Panc1 (cell line): Measurements from ENCODE around the gene CYP27C1. TPM values are rescaled to one million over a fixed set of nuclear protein-coding genes. Genes with fewer than 3 reads are reported as not detected.

ENCODE experiments used
- ATAC-seq: fragments of 200-7000 bp; cut with Tn5 transposase; 2 replicates; pipeline ENCODE4 v1.9.1; 2020; ENCODE audit warnings: mild to moderate bottlenecking, moderate library complexity
- BruUV-seq: library from RNA; stranded (reverse); fragments of 400-500 nt; replicated peaks from 2 replicates; lab custom pipeline; 2021; lab: Mats Ljungman, UMichigan
- CTCF ChIA-PET: fragments of 300-600 bp; sonication (Branson Sonifier 250); formaldehyde crosslinking; loops from one replicate; lab custom pipeline; 2022; ENCODE audit warnings: antibody characterized with exemption; lab: Charles Lee
- POLR2A ChIA-PET: fragments of 300-600 bp; sonication (Branson Sonifier 250); formaldehyde crosslinking; loops from one replicate; lab custom pipeline; 2022; ENCODE audit warnings: antibody characterized with exemption; lab: Charles Lee
- DNase-seq: peaks from one replicate; pipeline ENCODE4 v3.0.0-alpha.2; 2010; ENCODE audit warnings: low read depth, low spot score
- H3K27ac ChIP-seq: 2 replicates; pipeline ENCODE4 v1.5.1; 2011; ENCODE audit warnings: mild to moderate bottlenecking, low read length, inconsistent platforms
- H3K27me3 ChIP-seq: fragments of 200-500 bp; sonication (Bioruptor generic); 2 replicates; pipeline ENCODE4 v1.6.0; 2014; ENCODE audit warnings: low read length, inconsistent platforms; ENCODE audit not compliant: control insufficient read depth, insufficient read depth
- H3K36me3 ChIP-seq: fragments of 200-500 bp; sonication (Bioruptor generic); 2 replicates; pipeline ENCODE4 v1.5.1; 2014; ENCODE audit warnings: inconsistent platforms, mild to moderate bottlenecking, low read length, moderate library complexity; ENCODE audit not compliant: control insufficient read depth, insufficient read depth
- H3K4me1 ChIP-seq: 2 replicates; pipeline ENCODE4 v1.5.1; 2011; ENCODE audit warnings: inconsistent platforms, mild to moderate bottlenecking, low read length, moderate library complexity; ENCODE audit not compliant: control insufficient read depth, insufficient read depth
- H3K4me3 ChIP-seq, 2 experiments: 2 replicates each; pipeline ENCODE4 v1.5.1; 2011 to 2012; ENCODE audit warnings: low read depth in 2 of 2, low read length in 2 of 2, mild to moderate bottlenecking in 2 of 2, inconsistent platforms in 1 of 2, moderate library complexity in 1 of 2
- H3K9me3 ChIP-seq: fragments of 200-500 bp; sonication (Bioruptor generic); 2 replicates; pipeline ENCODE4 v1.5.1; 2014; ENCODE audit warnings: low read depth, mild to moderate bottlenecking, inconsistent platforms, low read length, moderate library complexity; ENCODE audit not compliant: control insufficient read depth, insufficient read depth
- POLR2AphosphoS5 ChIP-seq: IDR thresholded peaks from 2 replicates; pipeline ENCODE4 v1.6.1; 2012; ENCODE audit warnings: mild to moderate bottlenecking, low read depth, low read length, moderate library complexity
- REST ChIP-seq, 2 experiments: IDR thresholded peaks; 2 replicates each; pipeline ENCODE4 v1.6.1; 2011 to 2012; ENCODE audit warnings: low read depth in 2 of 2, control low read depth in 1 of 2, low read length in 1 of 2, mild to moderate bottlenecking in 1 of 2, moderate library complexity in 1 of 2; ENCODE audit not compliant: insufficient read depth in 1 of 2
- SIN3A ChIP-seq: IDR thresholded peaks from 2 replicates; pipeline ENCODE4 v1.6.1; 2012; ENCODE audit warnings: low read depth, mild to moderate bottlenecking, low read length, moderate library complexity, borderline replicate concordance; ENCODE audit not compliant: insufficient read depth
- TCF7L2 ChIP-seq: IDR thresholded peaks from 2 replicates; pipeline ENCODE4 v1.6.1; 2011; ENCODE audit warnings: mild to moderate bottlenecking, low read depth, low read length, inconsistent platforms
- in situ Hi-C: cut with HindIII; loops from 2 replicates; pipeline ENCODE4 v1.10.0; 2016; ENCODE audit warnings: low sequenced_read_pairs, low pct_unique_long_range_greater_than_20kb
- intact Hi-C: fragments of 100-400 bp; cut with micrococcal nuclease; formaldehyde crosslinking; loops from one replicate; pipeline ENCODE4 v1.10.0; 2022; ENCODE audit not compliant: unreplicated experiment
- total RNA-seq: library from RNA; stranded (reverse); gene quantifications from one replicate; pipeline ENCODE4 v1.2.1, GENCODE V29; 2021; ENCODE audit not compliant: unreplicated experiment
- TF ChIP-seq, protein P1 (sequence below): fragments of 450-650 bp; IDR thresholded peaks from 2 replicates; pipeline ENCODE4 v1.5.1; 2017; ENCODE audit warnings: mild to moderate bottlenecking

Gene CYP27C1
- total RNA-seq, 1 experiment from 2014 or later = 5.7 TPM

DNA sequence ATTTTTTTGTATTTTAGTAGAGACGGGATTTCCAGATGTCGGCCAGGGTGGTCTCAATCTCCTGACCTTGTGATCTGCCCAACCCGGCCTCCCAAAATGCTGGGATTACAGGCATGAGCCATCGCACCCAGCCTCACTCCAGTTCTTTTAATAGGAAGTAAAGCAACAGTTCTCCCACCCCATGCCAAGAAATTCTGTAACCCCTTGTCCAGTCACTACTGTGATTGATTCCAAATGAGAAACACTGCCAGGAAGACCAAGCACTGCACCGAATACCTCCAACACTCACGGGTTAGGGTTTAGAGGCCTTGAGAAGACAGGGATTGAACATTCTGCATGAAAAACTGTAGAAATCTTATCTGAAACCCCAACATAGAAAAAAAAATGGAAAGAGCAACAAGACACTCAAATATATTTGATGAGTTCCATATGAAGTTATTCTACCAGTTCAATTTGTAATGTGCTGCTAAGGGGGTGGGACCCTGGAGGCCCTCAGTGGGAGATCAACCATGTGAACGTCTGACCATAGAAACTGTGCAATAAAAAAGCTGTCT is 65.0 kb downstream of the CYP27C1 start:
- ATAC-seq = no peak
- no peak overlapping the region for H3K27ac ChIP-seq
- no peak overlapping the region for H3K4me3 ChIP-seq
- BruUV-seq = no TSS peak
- intact Hi-C loops (no loop called here), in situ Hi-C loops (no loop called here)
- no peaks in the 10 kb centered on the region for H3K36me3 ChIP-seq
- no peak for TF ChIP-seq TCF7L2
- no peak for TF ChIP-seq SIN3A
- TF ChIP-seq POLR2AphosphoS5 = no peak
- TF ChIP-seq REST (IDR thresholded peaks at IDR 0.05; ENCODE audit: insufficient read depth in 1 of 2, low read depth in 2 of 2, low read length in 1 of 2) = no peak
- TF ChIP-seq, protein P1, sequence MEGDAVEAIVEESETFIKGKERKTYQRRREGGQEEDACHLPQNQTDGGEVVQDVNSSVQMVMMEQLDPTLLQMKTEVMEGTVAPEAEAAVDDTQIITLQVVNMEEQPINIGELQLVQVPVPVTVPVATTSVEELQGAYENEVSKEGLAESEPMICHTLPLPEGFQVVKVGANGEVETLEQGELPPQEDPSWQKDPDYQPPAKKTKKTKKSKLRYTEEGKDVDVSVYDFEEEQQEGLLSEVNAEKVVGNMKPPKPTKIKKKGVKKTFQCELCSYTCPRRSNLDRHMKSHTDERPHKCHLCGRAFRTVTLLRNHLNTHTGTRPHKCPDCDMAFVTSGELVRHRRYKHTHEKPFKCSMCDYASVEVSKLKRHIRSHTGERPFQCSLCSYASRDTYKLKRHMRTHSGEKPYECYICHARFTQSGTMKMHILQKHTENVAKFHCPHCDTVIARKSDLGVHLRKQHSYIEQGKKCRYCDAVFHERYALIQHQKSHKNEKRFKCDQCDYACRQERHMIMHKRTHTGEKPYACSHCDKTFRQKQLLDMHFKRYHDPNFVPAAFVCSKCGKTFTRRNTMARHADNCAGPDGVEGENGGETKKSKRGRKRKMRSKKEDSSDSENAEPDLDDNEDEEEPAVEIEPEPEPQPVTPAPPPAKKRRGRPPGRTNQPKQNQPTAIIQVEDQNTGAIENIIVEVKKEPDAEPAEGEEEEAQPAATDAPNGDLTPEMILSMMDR = no peak
- H3K27me3 ChIP-seq = no peaks in the 10 kb centered on the region; the same call in 1 of the 2 replicates
- CTCF ChIA-PET = interaction anchor here (0.7 kb wide), 1 partner anchor 88 kb away, joined by 10 read pairs; no protein-coding TSS in a partner anchor
- DNase-seq = no peak
- no peaks in the 10 kb centered on the region for H3K4me1 ChIP-seq
- POLR2A ChIA-PET = no interaction called here
- H3K9me3 ChIP-seq = no peaks in the 10 kb centered on the region

DNA sequence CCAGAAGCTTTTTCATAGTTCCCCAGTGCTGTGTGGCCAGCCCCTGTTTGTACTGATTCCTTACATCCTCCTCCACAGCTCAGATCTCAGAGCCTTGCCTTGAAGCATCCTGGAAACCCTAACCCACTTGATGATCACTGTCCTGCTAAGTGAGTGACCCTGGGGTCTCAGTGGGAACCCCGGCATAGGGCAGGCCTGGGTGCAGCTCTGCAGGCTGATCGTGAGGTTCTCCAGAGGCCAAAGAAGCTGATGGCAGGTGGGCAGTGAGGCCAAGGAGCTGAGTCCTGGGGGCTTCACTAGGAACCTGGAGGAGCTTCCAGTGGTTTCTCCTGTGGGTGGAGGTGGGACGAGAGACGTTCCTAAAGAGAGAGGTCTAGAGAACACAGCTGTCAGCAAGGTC is 65.7 kb downstream of the CYP27C1 start:
- no peak for ATAC-seq
- intact Hi-C loops = no loop called here
- H3K4me3 ChIP-seq = no peak overlapping the region
- TF ChIP-seq, protein P1 = no peak
- TF ChIP-seq POLR2AphosphoS5 = no peak
- TF ChIP-seq REST (IDR thresholded peaks at IDR 0.05; ENCODE audit: insufficient read depth in 1 of 2, low read depth in 2 of 2, low read length in 1 of 2) = no peak
- TF ChIP-seq SIN3A = no peak
- TF ChIP-seq TCF7L2 = no peak
- no TSS peak for BruUV-seq
- H3K4me1 ChIP-seq = no peaks in the 10 kb centered on the region
- no peaks in the 10 kb centered on the region; the same call in 1 of the 2 replicates for H3K27me3 ChIP-seq
- no peaks in the 10 kb centered on the region for H3K36me3 ChIP-seq
- CTCF ChIA-PET = interaction anchor here (0.7 to 0.8 kb wide), 2 partner anchors 88 to 134 kb away, joined by 4 to 10 read pairs; no protein-coding TSS in a partner anchor
- POLR2A ChIA-PET = interaction anchor here (0.6 to 0.7 kb wide), 2 partner anchors 127 to 553 kb away, joined by 5 to 6 read pairs; no protein-coding TSS in a partner anchor
- no peak overlapping the region for H3K27ac ChIP-seq
- no peak for DNase-seq
- H3K9me3 ChIP-seq = no peaks in the 10 kb centered on the region
- in situ Hi-C loops = no loop called here
